Muscle layer of colon (tissue), 2 donors: ENCODE results near the gene ANKZF1.

Experiments
- H3K27ac ChIP-seq: one replicate; pipeline ENCODE4 v1.7.0; 2013; ENCODE audit warnings: low read depth, mild to moderate bottlenecking, low read length, moderate library complexity
- H3K27me3 ChIP-seq, 2 donors: one replicate each; pipeline ENCODE4 v1.7.0; 2013; ENCODE audit warnings: low read length in 2 of 2, mild to moderate bottlenecking in 2 of 2; ENCODE audit not compliant: insufficient read depth in 2 of 2, control insufficient read depth in 1 of 2
- H3K36me3 ChIP-seq: one replicate; pipeline ENCODE4 v1.7.0; 2013; ENCODE audit warnings: mild to moderate bottlenecking, low read length; ENCODE audit not compliant: insufficient read depth
- H3K4me1 ChIP-seq: one replicate; pipeline ENCODE4 v1.7.0; 2013; ENCODE audit warnings: mild to moderate bottlenecking, low read length; ENCODE audit not compliant: insufficient read depth
- H3K4me3 ChIP-seq, 2 donors: one replicate each; pipeline ENCODE4 v1.7.0; 2013; ENCODE audit warnings: low read length in 2 of 2, low read depth in 1 of 2, mild to moderate bottlenecking in 1 of 2, moderate library complexity in 1 of 2
- H3K9ac ChIP-seq: one replicate; pipeline ENCODE4 v1.7.0; 2013; ENCODE audit warnings: low read length
- H3K9me3 ChIP-seq: one replicate; pipeline ENCODE4 v1.7.0; 2013; ENCODE audit warnings: mild to moderate bottlenecking, low read length
- donor health status: abdominal sarcoma.
- donor health status: Adenocarcinoma of cecum.

The ANKZF1 gene

DNA sequence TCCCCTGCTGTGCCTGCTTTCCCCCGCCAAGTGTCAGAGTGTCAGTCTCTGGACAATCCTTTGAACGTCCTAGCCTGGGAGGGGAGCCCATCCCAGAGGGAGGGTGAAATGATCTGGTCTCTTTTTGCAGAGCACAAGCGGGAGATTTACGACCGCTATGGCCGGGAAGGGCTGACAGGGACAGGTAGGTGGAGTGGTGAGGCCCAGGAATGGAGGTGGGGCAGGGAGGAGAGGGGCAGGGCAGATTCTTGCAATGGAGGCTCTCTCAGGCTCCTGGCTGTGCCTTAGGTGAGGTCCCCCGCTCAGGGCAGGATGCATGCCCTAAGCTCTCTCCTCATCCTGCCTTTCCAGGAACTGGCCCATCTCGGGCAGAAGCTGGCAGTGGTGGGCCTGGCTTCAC is 52.0 kb downstream of the ANKZF1 start:
- peaks cover 54% of the 10 kb centered on the region for H3K36me3 ChIP-seq

GRCh38 chr2:219282375-219282774 is 52.8 kb downstream of the ANKZF1 start:
- Histone ChIP-seq H3K9ac (no peak overlapping the region), H3K4me3 (no peak overlapping the region), H3K27me3 (no peaks in the 10 kb centered on the region), H3K4me1 (peaks cover 28% of the 10 kb centered on the region), H3K27ac (no peak overlapping the region), H3K36me3 (peaks cover 54% of the 10 kb centered on the region), H3K9me3 (no peaks in the 10 kb centered on the region)

More for the DNA sequence above, 52.0 kb downstream of the ANKZF1 start:
- Histone ChIP-seq H3K4me1 (peaks cover 28% of the 10 kb centered on the region), H3K27me3 (no peaks in the 10 kb centered on the region), H3K9me3 (no peaks in the 10 kb centered on the region), H3K9ac (no peak overlapping the region), H3K4me3 (no peak overlapping the region), H3K27ac (no peak overlapping the region)

DNA sequence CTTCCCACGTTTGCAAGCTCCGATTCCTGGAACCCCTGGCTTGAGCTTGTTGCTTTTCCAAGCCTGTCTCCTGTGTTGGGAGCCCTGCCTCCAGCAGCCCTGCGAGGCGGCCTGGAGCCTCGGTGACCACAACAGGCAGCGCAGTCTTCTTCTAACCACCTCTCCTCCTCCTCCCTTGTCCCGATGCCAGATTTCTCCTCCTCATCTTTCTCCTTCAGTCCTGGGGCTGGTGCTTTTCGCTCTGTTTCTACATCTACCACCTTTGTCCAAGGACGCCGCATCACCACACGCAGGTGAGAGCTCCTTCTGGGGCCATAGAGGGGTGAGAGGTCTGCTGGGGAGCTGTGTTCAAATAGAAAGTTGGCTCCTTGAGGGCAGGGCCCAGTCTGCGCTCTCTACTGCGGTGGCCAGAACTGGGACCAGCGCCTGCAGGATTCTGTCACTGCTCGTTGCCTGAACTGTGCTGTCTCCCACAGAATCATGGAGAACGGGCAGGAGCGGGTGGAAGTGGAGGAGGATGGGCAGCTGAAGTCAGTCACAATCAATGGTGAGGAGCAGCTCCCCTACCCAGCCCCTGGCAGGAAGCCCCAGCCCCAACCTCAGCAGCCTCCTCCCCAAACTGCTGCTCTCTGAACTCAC is 53.5 kb downstream of the ANKZF1 start:
- peaks cover 54% of the 10 kb centered on the region for H3K36me3 ChIP-seq
- peaks cover 21% of the 10 kb centered on the region for H3K4me1 ChIP-seq
- no peak overlapping the region for H3K27ac ChIP-seq
- H3K4me3 ChIP-seq = no peak overlapping the region
- H3K9ac ChIP-seq = no peak overlapping the region
- H3K27me3 ChIP-seq = no peaks in the 10 kb centered on the region
- no peaks in the 10 kb centered on the region for H3K9me3 ChIP-seq

GRCh38 chr2:219284501-219285372 is 55.1 kb downstream of the ANKZF1 start:
- Histone ChIP-seq H3K27me3 (no peaks in the 10 kb centered on the region), H3K27ac (no peak overlapping the region), H3K36me3 (peaks cover 54% of the 10 kb centered on the region), H3K9ac (no peak overlapping the region), H3K9me3 (no peaks in the 10 kb centered on the region), H3K4me1 (peaks cover 20% of the 10 kb centered on the region), H3K4me3 (no peak overlapping the region)

GRCh38 chr2:219285373-219285735 is 55.7 kb downstream of the ANKZF1 start:
- Histone ChIP-seq H3K4me1 (peaks cover 20% of the 10 kb centered on the region), H3K9ac (no peak overlapping the region), H3K27me3 (no peaks in the 10 kb centered on the region), H3K9me3 (no peaks in the 10 kb centered on the region), H3K36me3 (peaks cover 53% of the 10 kb centered on the region), H3K4me3 (no peak overlapping the region), H3K27ac (no peak overlapping the region)

DNA sequence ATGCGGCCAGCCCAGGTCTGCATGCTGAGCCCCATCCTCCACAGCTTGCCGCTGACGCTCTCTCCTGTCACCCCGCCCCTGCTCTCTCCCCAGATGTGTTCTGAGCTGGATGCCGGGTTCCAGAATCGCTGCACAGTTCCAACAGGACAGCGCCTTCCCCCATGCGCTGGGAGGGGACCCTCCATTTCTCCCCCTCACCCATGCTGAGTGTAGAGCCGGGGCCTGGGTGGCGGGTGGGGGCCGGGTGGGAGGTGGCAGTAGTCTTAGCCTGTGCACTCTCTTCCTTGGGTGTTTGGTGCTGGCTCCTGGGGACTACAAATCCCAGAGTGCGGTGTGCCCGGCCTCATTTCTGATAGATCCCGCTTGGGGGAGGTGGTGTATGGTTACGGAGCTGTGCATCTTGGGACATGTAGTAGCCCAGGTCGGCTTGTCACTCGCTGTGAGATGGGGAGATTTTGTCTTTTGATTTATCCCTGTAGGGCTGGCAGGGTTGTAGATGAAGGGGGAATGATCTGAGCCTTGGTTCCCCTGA is 56.4 kb downstream of the ANKZF1 start:
- Histone ChIP-seq H3K9ac (no peak overlapping the region), H3K27ac (no peak overlapping the region), H3K4me3 (no peak overlapping the region), H3K4me1 (peaks cover 14% of the 10 kb centered on the region), H3K27me3 (no peaks in the 10 kb centered on the region), H3K36me3 (peaks cover 47% of the 10 kb centered on the region), H3K9me3 (no peaks in the 10 kb centered on the region)
